HCT116 (cell line): Measurements from ENCODE around the gene WNT11. TPM values are rescaled to one million over a fixed set of nuclear protein-coding genes. Genes with fewer than 3 reads are reported as not detected.
A peak's percentile ranks its signal among the peaks of the same experiment; 100 is the strongest.

ENCODE experiments used
- ATAC-seq: fragments of 200-7000 bp; cut with Tn5 transposase; 2 replicates; pipeline ENCODE4 v1.9.1; 2020; ENCODE audit warnings: mild to moderate bottlenecking, moderate library complexity
- BruUV-seq: library from RNA; stranded (reverse); fragments of 400-500 nt; replicated peaks from 2 replicates; lab custom pipeline; 2021; lab: Mats Ljungman, UMichigan
- CTCF ChIA-PET: fragments of 300-600 bp; sonication (Branson Sonifier 250); formaldehyde crosslinking; loops from one replicate; lab custom pipeline; 2021; ENCODE audit warnings: antibody characterized with exemption; lab: Charles Lee
- POLR2A ChIA-PET: fragments of 300-600, 350-600 bp; sonication (Branson Sonifier 250); formaldehyde crosslinking; loops from one replicate; lab custom pipeline; 2021; ENCODE audit warnings: antibody characterized with exemption; lab: Charles Lee
- RAD21 ChIA-PET, 2 experiments: fragments of 300-600 bp; sonication (Branson Sonifier 250); formaldehyde crosslinking; loops; one replicate each; lab custom pipeline; 2023; ENCODE audit warnings: low total read pairs in 2 of 2; ENCODE audit not compliant: uncharacterized antibody in 2 of 2, unreplicated experiment in 2 of 2, low non-redundant PET in 1 of 2; lab: Charles Lee
- DNase-seq: peaks from one replicate; pipeline ENCODE4 v3.0.0-alpha.2; 2010; ENCODE audit warnings: low read depth, low spot score
- H2AFZ ChIP-seq: fragments of 200-600 bp; shearing (Covaris generic), sonication (generic); 2 replicates; pipeline ENCODE4 v1.6.1; 2017; ENCODE audit warnings: low read depth, mixed run types, mixed read lengths, antibody characterized with exemption, low read length; ENCODE audit not compliant: poor library complexity, severe bottlenecking
- H3K27ac ChIP-seq: 2 replicates; pipeline ENCODE4 v1.5.1; 2012; ENCODE audit warnings: low read depth, low read length
- H3K27me3 ChIP-seq: fragments of 200-600 bp; sonication (generic); 2 replicates; pipeline ENCODE4 v1.6.1; 2016; ENCODE audit warnings: mixed run types, low read length, mixed read lengths; ENCODE audit not compliant: insufficient read depth
- H3K36me3 ChIP-seq, 2 experiments: fragments of 200-500 bp in 1 of 2; fragments of 200-600 bp in 1 of 2; sonication (Bioruptor generic) in 1 of 2; sonication (generic) in 1 of 2; 2 replicates each; pipeline versions ENCODE4 v1.5.1 to v1.6.1; 2014 to 2016; ENCODE audit warnings: low read length in 2 of 2, inconsistent platforms in 1 of 2, mixed read lengths in 1 of 2, mixed run types in 1 of 2; ENCODE audit not compliant: insufficient read depth in 2 of 2, control insufficient read depth in 1 of 2
- H3K4me1 ChIP-seq, 2 experiments: fragments of 200-600 bp in 1 of 2; sonication (generic) in 1 of 2; 2 replicates each; pipeline versions ENCODE4 v1.5.1 to v1.6.1; 2012 to 2017; ENCODE audit warnings: low read length in 2 of 2, inconsistent platforms in 1 of 2, mild to moderate bottlenecking in 1 of 2, mixed read lengths in 1 of 2, mixed run types in 1 of 2, moderate library complexity in 1 of 2; ENCODE audit not compliant: insufficient read depth in 2 of 2, control insufficient read depth in 1 of 2
- H3K4me2 ChIP-seq: fragments of 200-600 bp; sonication (generic); 2 replicates; pipeline ENCODE4 v1.6.1; 2017; ENCODE audit warnings: mixed run types, low read length, mixed read lengths
- H3K4me3 ChIP-seq, 2 experiments: fragments of 200-600 bp in 1 of 2; sonication (generic) in 1 of 2; replicated peaks in 1 of 2; 2 replicates each; pipeline ENCODE4 v1.5.1; 2011 to 2016; ENCODE audit warnings: low read length in 2 of 2, control low read depth in 1 of 2, low read depth in 1 of 2, mild to moderate bottlenecking in 1 of 2, mixed read lengths in 1 of 2, mixed run types in 1 of 2
- H3K79me2 ChIP-seq: fragments of 200-600 bp; sonication (generic); 2 replicates; pipeline ENCODE4 v1.6.1; 2017; ENCODE audit warnings: mild to moderate bottlenecking, mixed run types, low read length, moderate library complexity, mixed read lengths; ENCODE audit not compliant: insufficient read depth
- H3K9ac ChIP-seq: fragments of 200-600 bp; sonication (generic); 2 replicates; pipeline ENCODE4 v1.6.1; 2016; ENCODE audit warnings: low read length, mixed read lengths
- H3K9me2 ChIP-seq: fragments of 200-600 bp; sonication (generic), shearing (Covaris generic); 2 replicates; pipeline ENCODE4 v1.6.1; 2017; ENCODE audit warnings: mixed run types, mild to moderate bottlenecking, moderate library complexity; ENCODE audit not compliant: insufficient read depth
- H3K9me3 ChIP-seq, 2 experiments: fragments of 200-500 bp in 1 of 2; fragments of 200-600 bp in 1 of 2; sonication (Bioruptor generic) in 1 of 2; sonication (generic) in 1 of 2; 2 replicates each; pipeline ENCODE4 v1.6.1; 2014 to 2017; ENCODE audit warnings: low read length in 2 of 2, mixed read lengths in 2 of 2, inconsistent platforms in 1 of 2, low read depth in 1 of 2, mild to moderate bottlenecking in 1 of 2, mixed run types in 1 of 2, moderate library complexity in 1 of 2; ENCODE audit not compliant: control insufficient read depth in 1 of 2, insufficient read depth in 1 of 2
- H4K20me1 ChIP-seq: fragments of 200-600 bp; sonication (generic), shearing (Covaris generic); 2 replicates; pipeline ENCODE4 v1.6.1; 2017; ENCODE audit warnings: mixed run types, mild to moderate bottlenecking, moderate library complexity; ENCODE audit not compliant: insufficient read depth
- ATF3 ChIP-seq: IDR thresholded peaks from 2 replicates; pipeline ENCODE4 v1.6.1; 2012
- CBX3 ChIP-seq: IDR thresholded peaks from 2 replicates; pipeline ENCODE4 v1.6.1; 2012; ENCODE audit warnings: low read depth
- CEBPB ChIP-seq: IDR thresholded peaks from 2 replicates; pipeline ENCODE4 v1.6.1; 2012; ENCODE audit warnings: low read depth
- EGR1 ChIP-seq: IDR thresholded peaks from 2 replicates; pipeline ENCODE4 v1.6.1; 2012; ENCODE audit warnings: low read depth
- ELF1 ChIP-seq: IDR thresholded peaks from 2 replicates; pipeline ENCODE4 v1.6.1; 2012; ENCODE audit warnings: low read depth, borderline replicate concordance
- EZH2phosphoT487 ChIP-seq: fragments of 200-600 bp; IDR thresholded peaks from 2 replicates; pipeline ENCODE4 v1.6.1; 2018; ENCODE audit warnings: antibody characterized with exemption, borderline replicate concordance
- FOSL1 ChIP-seq: IDR thresholded peaks from 2 replicates; pipeline ENCODE4 v1.6.1; 2012; ENCODE audit warnings: low read depth
- POLR2A ChIP-seq: IDR thresholded peaks from 2 replicates; pipeline ENCODE4 v1.7.0; 2011; ENCODE audit warnings: borderline replicate concordance; ENCODE audit not compliant: insufficient read depth, insufficient read length; ENCODE audit errors: extremely low read depth
- SIN3A ChIP-seq: IDR thresholded peaks from 2 replicates; pipeline ENCODE4 v1.6.1; 2012; ENCODE audit warnings: low read depth
- SP1 ChIP-seq: IDR thresholded peaks from 2 replicates; pipeline ENCODE4 v1.6.1; 2012; ENCODE audit warnings: low read depth
- SRF ChIP-seq: IDR thresholded peaks from 2 replicates; pipeline ENCODE4 v1.6.1; 2012; ENCODE audit warnings: low read depth
- YY1 ChIP-seq: IDR thresholded peaks from 2 replicates; pipeline ENCODE4 v1.6.1; 2011; ENCODE audit warnings: low read length, low read depth, moderate library complexity, mild to moderate bottlenecking; ENCODE audit not compliant: insufficient replicate concordance; ENCODE audit errors: extremely low read depth
- ZFX ChIP-seq: fragments of 450-650 bp; IDR thresholded peaks from 2 replicates; pipeline ENCODE4 v1.6.1; 2017
- ZNF274 ChIP-seq: fragments of 200-500 bp; sonication (Bioruptor generic); IDR thresholded peaks from 2 replicates; pipeline ENCODE4 v1.6.1; 2014; ENCODE audit warnings: mild to moderate bottlenecking, low read depth, low read length, inconsistent platforms
- intact Hi-C: fragments of 100-400 bp; cut with micrococcal nuclease; formaldehyde crosslinking; loops from 2 replicates; pipeline ENCODE4 v1.10.0; 2022
- total RNA-seq: library from RNA; stranded (reverse); gene quantifications from one replicate; pipeline ENCODE4 v1.2.1, GENCODE V29; 2021; ENCODE audit not compliant: unreplicated experiment
- TF ChIP-seq, protein P1 (sequence below): IDR thresholded peaks from 2 replicates; pipeline ENCODE4 v1.6.1; 2012
- TF ChIP-seq, protein P2 (sequence below): IDR thresholded peaks from 2 replicates; pipeline ENCODE4 v1.6.1; 2011; ENCODE audit warnings: mild to moderate bottlenecking, low read length, moderate library complexity; ENCODE audit not compliant: insufficient replicate concordance; ENCODE audit errors: extremely low read depth

The WNT11 gene
- total RNA-seq, 1 experiment from 2014 or later: 1.9 TPM

DNA sequence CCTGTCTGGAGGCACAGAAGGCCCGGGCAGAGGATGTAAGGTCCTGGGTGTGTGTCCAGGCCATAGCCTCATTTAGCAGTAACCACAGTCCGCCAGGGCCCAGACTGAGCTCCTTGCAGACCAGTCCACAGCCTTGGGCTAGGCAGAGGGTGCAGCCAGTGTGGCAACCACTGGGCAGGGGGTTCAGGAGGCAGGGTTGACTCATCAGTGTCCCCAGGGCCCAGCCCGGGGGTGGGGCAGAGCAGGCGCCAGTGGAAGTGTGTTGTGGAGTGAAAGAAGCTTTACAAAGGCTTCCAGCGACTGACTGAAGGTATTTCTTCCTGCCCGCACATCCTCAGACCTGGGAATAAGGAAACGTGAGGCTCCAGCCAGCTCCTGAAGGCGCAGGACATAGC lies 27.7 kb upstream of the WNT11 start:
- H4K20me1 ChIP-seq: no peaks in the 10 kb centered on the region
- H3K79me2 ChIP-seq: no peaks in the 10 kb centered on the region
- H3K9me2 ChIP-seq: no peaks in the 10 kb centered on the region
- no peak for TF ChIP-seq SIN3A
- TF ChIP-seq ZFX: peak; percentile 29; the same call in 1 of the 2 replicates
- TF ChIP-seq ZNF274: no peak
- no TSS peak for BruUV-seq
- H3K9ac ChIP-seq: no peak overlapping the region
- ChIA-PET CTCF (interaction anchor here (1.1 kb wide), 1 partner anchor 27 kb away, joined by 4 read pairs; no protein-coding TSS in a partner anchor), POLR2A (no interaction called here), RAD21 (no interaction called here)
- peaks cover 22 to 55% of the 10 kb centered on the region in 2 experiments; a peak in 3 of 4 replicates for H3K4me1 ChIP-seq
- H2AFZ ChIP-seq: no peak overlapping the region
- H3K4me2 ChIP-seq: no peak overlapping the region
- intact Hi-C loops: no loop called here
- H3K4me3 ChIP-seq: no peak overlapping the region
- no peaks in the 10 kb centered on the region for H3K27me3 ChIP-seq
- no peak for DNase-seq
- H3K36me3 ChIP-seq: no peaks in the 10 kb centered on the region
- no peak overlapping the region; the same call in 1 of the 2 replicates for H3K27ac ChIP-seq
- H3K9me3 ChIP-seq: no peaks in the 10 kb centered on the region
- ATAC-seq: no peak

GRCh38 chr11:76233196-76233921 lies 27.1 kb upstream of the WNT11 start:
- no peaks in the 10 kb centered on the region for H3K27me3 ChIP-seq
- no peak overlapping the region for H3K27ac ChIP-seq
- BruUV-seq: no TSS peak
- no peaks in the 10 kb centered on the region for H3K9me2 ChIP-seq
- CTCF ChIA-PET: interaction anchor here (1.1 kb wide), 1 partner anchor 26 kb away, joined by 4 read pairs; no protein-coding TSS in a partner anchor
- no peaks in the 10 kb centered on the region for H3K79me2 ChIP-seq
- H3K4me1 ChIP-seq: peaks cover 20 to 50% of the 10 kb centered on the region in 2 experiments; a peak in 3 of 4 replicates
- intact Hi-C loops: no loop called here
- no peak for ATAC-seq
- RAD21 ChIA-PET: no interaction called here
- no peak overlapping the region for H3K4me3 ChIP-seq
- no peak for DNase-seq
- no peak overlapping the region for H2AFZ ChIP-seq
- no peak overlapping the region for H3K9ac ChIP-seq
- no peak overlapping the region for H3K4me2 ChIP-seq
- TF ChIP-seq ELF1 (no peak), SP1 (no peak), CEBPB (no peak), FOSL1 (no peak), YY1 (no peak), SRF (no peak), EGR1 (no peak), ATF3 (no peak), EZH2phosphoT487 (no peak), POLR2A (no peak), CBX3 (no peak), ZNF274 (no peak), SIN3A (no peak)
- TF ChIP-seq, protein P1, sequence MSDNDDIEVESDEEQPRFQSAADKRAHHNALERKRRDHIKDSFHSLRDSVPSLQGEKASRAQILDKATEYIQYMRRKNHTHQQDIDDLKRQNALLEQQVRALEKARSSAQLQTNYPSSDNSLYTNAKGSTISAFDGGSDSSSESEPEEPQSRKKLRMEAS: no peak
- TF ChIP-seq, protein P2, sequence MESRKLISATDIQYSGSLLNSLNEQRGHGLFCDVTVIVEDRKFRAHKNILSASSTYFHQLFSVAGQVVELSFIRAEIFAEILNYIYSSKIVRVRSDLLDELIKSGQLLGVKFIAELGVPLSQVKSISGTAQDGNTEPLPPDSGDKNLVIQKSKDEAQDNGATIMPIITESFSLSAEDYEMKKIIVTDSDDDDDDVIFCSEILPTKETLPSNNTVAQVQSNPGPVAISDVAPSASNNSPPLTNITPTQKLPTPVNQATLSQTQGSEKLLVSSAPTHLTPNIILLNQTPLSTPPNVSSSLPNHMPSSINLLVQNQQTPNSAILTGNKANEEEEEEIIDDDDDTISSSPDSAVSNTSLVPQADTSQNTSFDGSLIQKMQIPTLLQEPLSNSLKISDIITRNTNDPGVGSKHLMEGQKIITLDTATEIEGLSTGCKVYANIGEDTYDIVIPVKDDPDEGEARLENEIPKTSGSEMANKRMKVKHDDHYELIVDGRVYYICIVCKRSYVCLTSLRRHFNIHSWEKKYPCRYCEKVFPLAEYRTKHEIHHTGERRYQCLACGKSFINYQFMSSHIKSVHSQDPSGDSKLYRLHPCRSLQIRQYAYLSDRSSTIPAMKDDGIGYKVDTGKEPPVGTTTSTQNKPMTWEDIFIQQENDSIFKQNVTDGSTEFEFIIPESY: no peak
- POLR2A ChIA-PET: no interaction called here
- H3K36me3 ChIP-seq: no peaks in the 10 kb centered on the region
- H3K9me3 ChIP-seq: no peaks in the 10 kb centered on the region
- H4K20me1 ChIP-seq: no peaks in the 10 kb centered on the region
